ENCODE measurements around the gene PMFBP1. TPM values are rescaled to one million over a fixed set of nuclear protein-coding genes. Genes with fewer than 3 reads are reported as not detected.

The PMFBP1 gene
- total RNA-seq: 1.6 TPM

GRCh38 chr16:72172105-72173034, at the start of gene PMFBP1:
Gene PMFBP1 (minus strand): TSS chr16:72172155. CDS start chr16:72171208, 947 bp downstream.

GRCh38 chr16:72093448-72094265, 78.3 kb downstream of the PMFBP1 start, which contains the start of the genes DHX38 and TXNL4B:
Gene DHX38 (plus strand): TSS chr16:72093847. CDS start chr16:72096158, 2,311 bp downstream.
Gene TXNL4B (minus strand): TSS chr16:72093620. CDS start chr16:72090749, 2,871 bp downstream.

Other genes starting within 250 kb of the PMFBP1 start
- under 0.01 TPM for gene PKD1L3, start 171.8 kb downstream of the PMFBP1 start, total RNA-seq
- 4.1 TPM for gene DHODH, start 163.4 kb downstream of the PMFBP1 start, total RNA-seq
- gene HP, start 117.7 kb downstream of the PMFBP1 start, total RNA-seq: 4.1 TPM
- not detected for gene HPR, start 108.9 kb downstream of the PMFBP1 start, total RNA-seq
- gene TXNL4B, start 78.5 kb downstream of the PMFBP1 start, total RNA-seq: 22.2 TPM
- gene DHX38, start 78.3 kb downstream of the PMFBP1 start, total RNA-seq: 79.2 TPM